OCI-LY1 (cell line): Measurements from ENCODE around the gene CYB561.

ENCODE experiments used
- H2AFZ ChIP-seq: fragments of 200-600 bp; sonication (generic), shearing (Covaris generic); 2 replicates; pipeline ENCODE4 v1.6.0; 2014; ENCODE audit warnings: antibody characterized with exemption, mild to moderate bottlenecking, low read length
- H3F3A ChIP-seq: fragments of 200-600 bp; sonication (generic), shearing (Covaris generic); 2 replicates; pipeline ENCODE4 v1.6.0; 2014; ENCODE audit warnings: mild to moderate bottlenecking, antibody characterized with exemption, low read length, moderate library complexity; ENCODE audit not compliant: insufficient read depth
- H3K27ac ChIP-seq: fragments of 200-600 bp; sonication (generic); 2 replicates; pipeline ENCODE4 v1.5.1; 2014; ENCODE audit warnings: low read length, mixed run types, mild to moderate bottlenecking, low read depth; ENCODE audit not compliant: poor library complexity, severe bottlenecking
- H3K27me3 ChIP-seq: fragments of 200-600 bp; sonication (generic); 2 replicates; pipeline ENCODE4 v1.6.0; 2014; ENCODE audit warnings: antibody characterized with exemption, mild to moderate bottlenecking, low read length, moderate library complexity; ENCODE audit not compliant: insufficient read depth
- H3K36me3 ChIP-seq: fragments of 200-600 bp; sonication (generic); 2 replicates; pipeline ENCODE4 v1.6.1; 2014; ENCODE audit warnings: mild to moderate bottlenecking, antibody characterized with exemption, low read length, moderate library complexity, mixed read lengths; ENCODE audit not compliant: insufficient read depth
- H3K4me1 ChIP-seq: fragments of 200-600 bp; sonication (generic); 2 replicates; pipeline ENCODE4 v1.5.1; 2014; ENCODE audit warnings: mild to moderate bottlenecking, low read length, moderate library complexity; ENCODE audit not compliant: insufficient read depth, severe bottlenecking
- H3K4me2 ChIP-seq: fragments of 200-600 bp; sonication (generic), shearing (Covaris generic); 2 replicates; pipeline ENCODE4 v1.6.1; 2014; ENCODE audit warnings: low read length
- H3K4me3 ChIP-seq: fragments of 200-600 bp; sonication (generic); 2 replicates; pipeline ENCODE4 v1.5.1; 2014; ENCODE audit warnings: low read length, low read depth, mild to moderate bottlenecking, mixed read lengths; ENCODE audit not compliant: poor library complexity, severe bottlenecking
- H3K79me2 ChIP-seq: fragments of 200-600 bp; shearing (Covaris generic); 2 replicates; pipeline ENCODE4 v1.6.1; 2016; ENCODE audit warnings: mixed run types, low read length, mixed read lengths; ENCODE audit not compliant: insufficient read depth
- H3K9ac ChIP-seq: fragments of 200-600 bp; sonication (generic), shearing (Covaris generic); 2 replicates; pipeline ENCODE4 v1.6.1; 2014; ENCODE audit warnings: mild to moderate bottlenecking, low read length, mixed read lengths
- H3K9me2 ChIP-seq: fragments of 200-600 bp; sonication (generic), shearing (Covaris generic); 2 replicates; pipeline ENCODE4 v1.6.1; 2014; ENCODE audit warnings: low read depth, mild to moderate bottlenecking, low read length, mixed read lengths
- H3K9me3 ChIP-seq: fragments of 200-600 bp; shearing (Covaris generic); 2 replicates; pipeline ENCODE4 v1.6.1; 2014; ENCODE audit warnings: low read length, mixed read lengths
- H4K20me1 ChIP-seq: fragments of 200-600 bp; sonication (generic), shearing (Covaris generic); 2 replicates; pipeline ENCODE4 v1.6.0; 2016; ENCODE audit warnings: mild to moderate bottlenecking, low read length; ENCODE audit not compliant: insufficient read depth
- EZH2 ChIP-seq: fragments of 200-600 bp; sonication (generic), shearing (Covaris generic); IDR thresholded peaks from 2 replicates; pipeline ENCODE4 v1.8.0; 2017; ENCODE audit warnings: borderline replicate concordance, mixed run types, mild to moderate bottlenecking, antibody characterized with exemption, low read length, moderate library complexity, mixed read lengths
- TF ChIP-seq, protein P1 (sequence below): fragments of 200-600 bp; sonication (generic), shearing (Covaris generic); IDR thresholded peaks from 2 replicates; pipeline ENCODE4 v1.5.1; 2017; ENCODE audit warnings: mild to moderate bottlenecking, antibody characterized with exemption, low read length, moderate library complexity, mixed read lengths

The CYB561 gene

DNA sequence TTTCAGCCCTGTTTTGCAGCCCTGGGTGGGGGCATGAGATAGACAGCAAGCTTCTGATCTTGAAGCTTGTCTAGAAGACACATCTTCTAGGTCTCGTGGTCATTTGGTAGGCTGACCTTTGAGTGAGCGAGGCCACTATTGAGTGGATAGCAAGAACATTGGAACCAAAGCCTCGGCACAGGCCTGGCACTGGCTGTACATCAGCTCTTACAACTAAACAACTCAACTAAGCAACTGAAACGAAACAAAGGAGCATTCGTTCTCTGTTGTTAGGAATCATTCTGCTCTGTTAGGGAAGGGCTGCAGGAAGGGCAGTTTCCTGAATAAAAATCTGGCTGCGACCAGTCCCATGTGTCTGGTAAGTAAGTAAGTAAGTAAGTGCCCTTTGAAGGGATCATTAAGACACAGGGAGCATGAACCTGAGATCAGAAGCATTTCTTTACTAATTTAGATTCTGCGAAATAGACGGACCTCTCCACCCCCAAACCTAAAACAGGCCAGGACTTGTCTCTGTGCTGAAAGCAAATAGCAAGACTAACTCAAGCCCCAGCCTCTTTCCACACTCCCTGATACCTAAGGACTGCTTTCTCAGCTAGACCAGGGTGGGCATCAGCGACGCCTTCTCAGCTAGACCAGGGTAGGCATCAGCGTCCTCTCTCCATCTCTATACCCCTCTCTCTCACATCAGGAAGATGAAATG lies 22.7 kb downstream of the CYB561 start:
- Histone ChIP-seq H3K4me1 (no peaks in the 10 kb centered on the region), H4K20me1 (no peaks in the 10 kb centered on the region), H3K4me3 (no peak overlapping the region), H3K9ac (no peak overlapping the region), H3F3A (no peaks in the 10 kb centered on the region), H3K27me3 (peaks cover 9% of the 10 kb centered on the region), H3K79me2 (no peaks in the 10 kb centered on the region), H3K9me2 (no peaks in the 10 kb centered on the region), H3K4me2 (no peak overlapping the region), H2AFZ (no peak overlapping the region), H3K27ac (no peak overlapping the region), H3K9me3 (no peaks in the 10 kb centered on the region), H3K36me3 (no peaks in the 10 kb centered on the region)
- no peak for TF ChIP-seq EZH2
- TF ChIP-seq, protein P1, sequence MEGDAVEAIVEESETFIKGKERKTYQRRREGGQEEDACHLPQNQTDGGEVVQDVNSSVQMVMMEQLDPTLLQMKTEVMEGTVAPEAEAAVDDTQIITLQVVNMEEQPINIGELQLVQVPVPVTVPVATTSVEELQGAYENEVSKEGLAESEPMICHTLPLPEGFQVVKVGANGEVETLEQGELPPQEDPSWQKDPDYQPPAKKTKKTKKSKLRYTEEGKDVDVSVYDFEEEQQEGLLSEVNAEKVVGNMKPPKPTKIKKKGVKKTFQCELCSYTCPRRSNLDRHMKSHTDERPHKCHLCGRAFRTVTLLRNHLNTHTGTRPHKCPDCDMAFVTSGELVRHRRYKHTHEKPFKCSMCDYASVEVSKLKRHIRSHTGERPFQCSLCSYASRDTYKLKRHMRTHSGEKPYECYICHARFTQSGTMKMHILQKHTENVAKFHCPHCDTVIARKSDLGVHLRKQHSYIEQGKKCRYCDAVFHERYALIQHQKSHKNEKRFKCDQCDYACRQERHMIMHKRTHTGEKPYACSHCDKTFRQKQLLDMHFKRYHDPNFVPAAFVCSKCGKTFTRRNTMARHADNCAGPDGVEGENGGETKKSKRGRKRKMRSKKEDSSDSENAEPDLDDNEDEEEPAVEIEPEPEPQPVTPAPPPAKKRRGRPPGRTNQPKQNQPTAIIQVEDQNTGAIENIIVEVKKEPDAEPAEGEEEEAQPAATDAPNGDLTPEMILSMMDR = no peak

DNA sequence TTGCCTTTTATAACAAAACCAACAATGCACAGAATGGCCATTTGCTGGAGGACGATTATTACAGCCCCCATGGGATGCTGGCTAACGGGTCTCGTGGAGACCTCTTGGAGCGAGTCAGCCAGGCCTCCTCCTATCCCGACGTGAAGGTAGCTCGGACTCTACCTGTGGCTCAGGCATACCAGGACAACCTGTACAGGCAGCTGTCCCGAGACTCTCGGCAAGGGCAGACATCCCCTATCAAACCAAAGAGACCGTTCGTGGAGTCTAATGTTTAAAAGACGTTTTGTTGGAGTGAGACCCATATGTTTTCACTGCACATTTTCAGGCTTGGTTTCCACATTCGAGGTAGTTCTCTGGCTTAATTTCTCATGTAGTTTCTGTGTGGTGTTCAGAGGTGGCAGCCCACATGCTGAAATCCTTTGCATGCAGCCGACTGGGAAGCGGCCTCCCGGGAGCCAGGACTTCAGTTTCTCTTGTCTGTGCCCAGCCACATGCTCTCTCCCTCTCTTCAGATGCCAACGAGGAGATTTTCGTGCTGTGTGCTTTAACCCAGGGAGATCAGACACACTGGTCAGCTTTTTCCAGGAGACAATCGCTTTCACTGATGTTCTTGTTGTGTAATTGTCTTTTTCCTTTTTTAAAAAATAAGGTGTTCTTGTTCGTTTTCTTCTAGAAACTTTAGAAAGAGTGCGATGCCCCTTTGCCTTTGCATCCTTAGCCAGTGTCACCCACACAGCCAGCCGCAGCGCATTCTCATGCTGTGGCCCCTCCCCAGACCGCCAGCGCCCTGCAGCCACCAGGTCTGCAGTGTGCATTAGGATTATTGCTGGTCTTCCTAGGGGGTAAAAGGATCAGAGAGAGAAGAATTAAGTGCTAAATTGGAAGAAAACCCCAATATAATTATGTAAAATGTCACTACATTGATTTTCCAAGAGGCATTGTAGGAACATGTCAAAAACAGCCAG lies 24.1 kb downstream of the CYB561 start:
- no peaks in the 10 kb centered on the region for H3K4me1 ChIP-seq
- H2AFZ ChIP-seq = no peak overlapping the region
- no peaks in the 10 kb centered on the region for H3F3A ChIP-seq
- H3K4me2 ChIP-seq = no peak overlapping the region
- H4K20me1 ChIP-seq = no peaks in the 10 kb centered on the region
- H3K27me3 ChIP-seq = peaks cover 5% of the 10 kb centered on the region; the same call in 1 of the 2 replicates
- no peak overlapping the region for H3K4me3 ChIP-seq
- no peak for TF ChIP-seq EZH2
- TF ChIP-seq, protein P1 = no peak
- no peak overlapping the region for H3K27ac ChIP-seq
- H3K9me2 ChIP-seq = no peaks in the 10 kb centered on the region
- H3K9ac ChIP-seq = no peak overlapping the region
- no peaks in the 10 kb centered on the region for H3K9me3 ChIP-seq
- no peaks in the 10 kb centered on the region for H3K79me2 ChIP-seq
- no peaks in the 10 kb centered on the region for H3K36me3 ChIP-seq

DNA sequence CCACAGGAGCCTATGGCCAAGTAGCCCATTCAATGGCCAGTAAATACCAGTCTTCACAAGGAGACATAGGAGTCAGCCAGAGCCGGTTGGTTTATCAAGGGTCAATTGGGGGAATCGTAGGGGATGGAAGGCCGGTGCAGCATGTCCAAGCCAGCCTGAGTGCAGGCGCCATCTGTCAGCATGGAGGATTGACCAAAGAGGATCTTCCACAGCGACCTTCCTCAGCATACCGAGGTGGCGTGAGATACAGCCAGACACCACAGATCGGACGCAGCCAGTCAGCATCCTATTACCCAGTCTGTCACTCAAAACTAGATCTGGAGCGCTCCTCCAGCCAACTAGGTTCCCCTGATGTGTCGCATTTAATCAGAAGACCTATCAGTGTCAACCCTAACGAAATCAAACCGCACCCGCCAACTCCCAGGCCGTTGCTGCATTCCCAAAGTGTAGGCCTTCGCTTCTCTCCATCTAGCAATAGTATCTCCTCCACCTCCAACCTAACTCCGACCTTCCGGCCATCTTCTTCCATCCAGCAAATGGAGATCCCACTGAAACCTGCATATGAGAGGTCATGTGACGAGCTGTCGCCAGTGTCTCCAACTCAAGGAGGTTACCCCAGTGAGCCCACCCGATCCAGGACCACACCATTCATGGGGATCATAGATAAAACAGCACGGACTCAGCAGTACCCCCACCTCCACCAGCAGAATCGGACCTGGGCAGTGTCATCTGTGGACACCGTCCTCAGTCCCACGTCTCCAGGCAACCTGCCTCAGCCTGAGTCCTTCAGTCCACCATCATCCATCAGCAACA lies 25.0 kb downstream of the CYB561 start:
- Histone ChIP-seq H3F3A (no peaks in the 10 kb centered on the region), H3K4me3 (no peak overlapping the region), H3K4me2 (no peak overlapping the region), H2AFZ (no peak overlapping the region), H4K20me1 (no peaks in the 10 kb centered on the region), H3K79me2 (no peaks in the 10 kb centered on the region), H3K27me3 (peaks cover 5% of the 10 kb centered on the region; the same call in 1 of the 2 replicates), H3K9me2 (no peaks in the 10 kb centered on the region), H3K9ac (no peak overlapping the region), H3K27ac (no peak overlapping the region), H3K36me3 (no peaks in the 10 kb centered on the region), H3K9me3 (no peaks in the 10 kb centered on the region), H3K4me1 (no peaks in the 10 kb centered on the region)
- TF ChIP-seq, protein P1 = no peak
- no peak for TF ChIP-seq EZH2
